ENCODE results near the gene URB2. TPM values are rescaled to one million over a fixed set of nuclear protein-coding genes. Genes with fewer than 3 reads are reported as not detected.

The URB2 gene
- total and polyA plus RNA-seq, 2 of the 13 experiments (the other 11 are each of a cell fraction or from before 2014, with no cell fraction given), result 4.0 to 17.6 TPM

DNA sequence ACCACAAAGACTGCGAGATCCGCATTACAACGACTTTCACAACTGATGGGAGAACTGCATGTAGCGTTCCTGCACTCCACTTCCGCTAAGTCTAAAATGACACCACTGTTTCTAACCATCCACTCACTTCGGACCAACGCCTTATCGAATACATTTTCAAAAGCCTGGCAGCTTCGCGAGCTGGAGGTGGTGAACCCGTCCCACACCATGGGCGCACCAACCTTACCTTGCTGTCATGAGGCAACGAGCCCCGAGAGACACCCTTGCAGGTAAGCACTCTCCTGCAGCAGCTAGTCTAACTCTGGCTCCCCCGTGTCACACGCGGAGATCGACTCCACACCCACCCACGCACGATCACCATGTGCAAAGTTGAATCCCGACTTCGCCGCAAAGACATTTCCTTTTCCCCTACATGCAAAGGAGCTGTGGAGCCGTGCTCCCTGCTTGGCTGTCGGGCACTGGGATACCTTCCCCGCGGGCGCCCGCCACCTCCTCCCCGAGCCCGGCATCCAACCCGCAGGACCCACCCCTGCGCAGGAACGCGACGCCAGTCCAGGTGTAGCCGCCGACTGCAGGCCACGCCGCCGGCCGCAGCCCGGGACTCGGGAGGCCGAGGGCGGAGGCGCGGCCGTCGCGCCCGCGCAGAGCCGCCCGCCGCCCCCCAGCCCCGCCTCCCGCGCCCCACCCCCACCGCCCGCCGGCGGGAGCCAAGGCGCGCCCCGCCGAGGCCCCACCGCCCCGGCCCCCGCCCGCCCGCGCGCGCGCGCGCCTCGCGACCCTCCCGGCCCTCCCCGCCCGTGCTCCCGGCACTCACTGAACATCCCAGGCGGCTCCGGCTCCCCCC lies 754 bp upstream of the URB2 start (continued):
- TF ChIP-seq, protein P1, sequence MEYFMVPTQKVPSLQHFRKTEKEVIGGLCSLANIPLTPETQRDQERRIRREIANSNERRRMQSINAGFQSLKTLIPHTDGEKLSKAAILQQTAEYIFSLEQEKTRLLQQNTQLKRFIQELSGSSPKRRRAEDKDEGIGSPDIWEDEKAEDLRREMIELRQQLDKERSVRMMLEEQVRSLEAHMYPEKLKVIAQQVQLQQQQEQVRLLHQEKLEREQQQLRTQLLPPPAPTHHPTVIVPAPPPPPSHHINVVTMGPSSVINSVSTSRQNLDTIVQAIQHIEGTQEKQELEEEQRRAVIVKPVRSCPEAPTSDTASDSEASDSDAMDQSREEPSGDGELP (IDR thresholded peaks at IDR 0.05; ENCODE audit: borderline replicate concordance, low read depth), result peak; percentile 10; the same call in 1 of the 2 replicates
- TF ChIP-seq ZNF703 (CRISPR knock-in tag; IDR thresholded peaks at IDR 0.05; ENCODE audit: borderline replicate concordance) (no peak), KLF9 (CRISPR knock-in tag; IDR thresholded peaks at IDR 0.05; ENCODE audit: low read depth) (no peak), FOXA3 (CRISPR knock-in tag; IDR thresholded peaks at IDR 0.05) (no peak), ZNF138 (CRISPR knock-in tag; IDR thresholded peaks at IDR 0.05; ENCODE audit: low read depth) (no peak), TAF1 (CRISPR knock-in tag; IDR thresholded peaks at IDR 0.05) (no peak), SAP130 (CRISPR knock-in tag; IDR thresholded peaks at IDR 0.05; ENCODE audit: low read depth) (peak; percentile 64; the same call in 1 of the 2 replicates), BRCA1 (CRISPR knock-in tag; IDR thresholded peaks at IDR 0.05) (no peak), YEATS2 (CRISPR knock-in tag; IDR thresholded peaks at IDR 0.05; ENCODE audit: borderline replicate concordance) (no peak; the same call in 1 of the 2 replicates), TEAD2 (CRISPR knock-in tag; IDR thresholded peaks at IDR 0.05) (no peak), ZNF460 (CRISPR knock-in tag; IDR thresholded peaks at IDR 0.05; ENCODE audit: borderline replicate concordance) (no peak)
- TF ChIP-seq, protein P2, sequence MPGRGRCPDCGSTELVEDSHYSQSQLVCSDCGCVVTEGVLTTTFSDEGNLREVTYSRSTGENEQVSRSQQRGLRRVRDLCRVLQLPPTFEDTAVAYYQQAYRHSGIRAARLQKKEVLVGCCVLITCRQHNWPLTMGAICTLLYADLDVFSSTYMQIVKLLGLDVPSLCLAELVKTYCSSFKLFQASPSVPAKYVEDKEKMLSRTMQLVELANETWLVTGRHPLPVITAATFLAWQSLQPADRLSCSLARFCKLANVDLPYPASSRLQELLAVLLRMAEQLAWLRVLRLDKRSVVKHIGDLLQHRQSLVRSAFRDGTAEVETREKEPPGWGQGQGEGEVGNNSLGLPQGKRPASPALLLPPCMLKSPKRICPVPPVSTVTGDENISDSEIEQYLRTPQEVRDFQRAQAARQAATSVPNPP (CRISPR knock-in tag; IDR thresholded peaks at IDR 0.05), result no peak
- TF ChIP-seq, protein P3, sequence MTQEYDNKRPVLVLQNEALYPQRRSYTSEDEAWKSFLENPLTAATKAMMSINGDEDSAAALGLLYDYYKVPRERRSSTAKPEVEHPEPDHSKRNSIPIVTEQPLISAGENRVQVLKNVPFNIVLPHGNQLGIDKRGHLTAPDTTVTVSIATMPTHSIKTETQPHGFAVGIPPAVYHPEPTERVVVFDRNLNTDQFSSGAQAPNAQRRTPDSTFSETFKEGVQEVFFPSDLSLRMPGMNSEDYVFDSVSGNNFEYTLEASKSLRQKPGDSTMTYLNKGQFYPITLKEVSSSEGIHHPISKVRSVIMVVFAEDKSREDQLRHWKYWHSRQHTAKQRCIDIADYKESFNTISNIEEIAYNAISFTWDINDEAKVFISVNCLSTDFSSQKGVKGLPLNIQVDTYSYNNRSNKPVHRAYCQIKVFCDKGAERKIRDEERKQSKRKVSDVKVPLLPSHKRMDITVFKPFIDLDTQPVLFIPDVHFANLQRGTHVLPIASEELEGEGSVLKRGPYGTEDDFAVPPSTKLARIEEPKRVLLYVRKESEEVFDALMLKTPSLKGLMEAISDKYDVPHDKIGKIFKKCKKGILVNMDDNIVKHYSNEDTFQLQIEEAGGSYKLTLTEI (CRISPR knock-in tag; conservative IDR thresholded peaks at IDR 0.05), result no peak
- TF ChIP-seq, protein P4, sequence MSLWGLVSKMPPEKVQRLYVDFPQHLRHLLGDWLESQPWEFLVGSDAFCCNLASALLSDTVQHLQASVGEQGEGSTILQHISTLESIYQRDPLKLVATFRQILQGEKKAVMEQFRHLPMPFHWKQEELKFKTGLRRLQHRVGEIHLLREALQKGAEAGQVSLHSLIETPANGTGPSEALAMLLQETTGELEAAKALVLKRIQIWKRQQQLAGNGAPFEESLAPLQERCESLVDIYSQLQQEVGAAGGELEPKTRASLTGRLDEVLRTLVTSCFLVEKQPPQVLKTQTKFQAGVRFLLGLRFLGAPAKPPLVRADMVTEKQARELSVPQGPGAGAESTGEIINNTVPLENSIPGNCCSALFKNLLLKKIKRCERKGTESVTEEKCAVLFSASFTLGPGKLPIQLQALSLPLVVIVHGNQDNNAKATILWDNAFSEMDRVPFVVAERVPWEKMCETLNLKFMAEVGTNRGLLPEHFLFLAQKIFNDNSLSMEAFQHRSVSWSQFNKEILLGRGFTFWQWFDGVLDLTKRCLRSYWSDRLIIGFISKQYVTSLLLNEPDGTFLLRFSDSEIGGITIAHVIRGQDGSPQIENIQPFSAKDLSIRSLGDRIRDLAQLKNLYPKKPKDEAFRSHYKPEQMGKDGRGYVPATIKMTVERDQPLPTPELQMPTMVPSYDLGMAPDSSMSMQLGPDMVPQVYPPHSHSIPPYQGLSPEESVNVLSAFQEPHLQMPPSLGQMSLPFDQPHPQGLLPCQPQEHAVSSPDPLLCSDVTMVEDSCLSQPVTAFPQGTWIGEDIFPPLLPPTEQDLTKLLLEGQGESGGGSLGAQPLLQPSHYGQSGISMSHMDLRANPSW (CRISPR knock-in tag; IDR thresholded peaks at IDR 0.05; ENCODE audit: borderline replicate concordance), result no peak
- TF ChIP-seq, protein P5, sequence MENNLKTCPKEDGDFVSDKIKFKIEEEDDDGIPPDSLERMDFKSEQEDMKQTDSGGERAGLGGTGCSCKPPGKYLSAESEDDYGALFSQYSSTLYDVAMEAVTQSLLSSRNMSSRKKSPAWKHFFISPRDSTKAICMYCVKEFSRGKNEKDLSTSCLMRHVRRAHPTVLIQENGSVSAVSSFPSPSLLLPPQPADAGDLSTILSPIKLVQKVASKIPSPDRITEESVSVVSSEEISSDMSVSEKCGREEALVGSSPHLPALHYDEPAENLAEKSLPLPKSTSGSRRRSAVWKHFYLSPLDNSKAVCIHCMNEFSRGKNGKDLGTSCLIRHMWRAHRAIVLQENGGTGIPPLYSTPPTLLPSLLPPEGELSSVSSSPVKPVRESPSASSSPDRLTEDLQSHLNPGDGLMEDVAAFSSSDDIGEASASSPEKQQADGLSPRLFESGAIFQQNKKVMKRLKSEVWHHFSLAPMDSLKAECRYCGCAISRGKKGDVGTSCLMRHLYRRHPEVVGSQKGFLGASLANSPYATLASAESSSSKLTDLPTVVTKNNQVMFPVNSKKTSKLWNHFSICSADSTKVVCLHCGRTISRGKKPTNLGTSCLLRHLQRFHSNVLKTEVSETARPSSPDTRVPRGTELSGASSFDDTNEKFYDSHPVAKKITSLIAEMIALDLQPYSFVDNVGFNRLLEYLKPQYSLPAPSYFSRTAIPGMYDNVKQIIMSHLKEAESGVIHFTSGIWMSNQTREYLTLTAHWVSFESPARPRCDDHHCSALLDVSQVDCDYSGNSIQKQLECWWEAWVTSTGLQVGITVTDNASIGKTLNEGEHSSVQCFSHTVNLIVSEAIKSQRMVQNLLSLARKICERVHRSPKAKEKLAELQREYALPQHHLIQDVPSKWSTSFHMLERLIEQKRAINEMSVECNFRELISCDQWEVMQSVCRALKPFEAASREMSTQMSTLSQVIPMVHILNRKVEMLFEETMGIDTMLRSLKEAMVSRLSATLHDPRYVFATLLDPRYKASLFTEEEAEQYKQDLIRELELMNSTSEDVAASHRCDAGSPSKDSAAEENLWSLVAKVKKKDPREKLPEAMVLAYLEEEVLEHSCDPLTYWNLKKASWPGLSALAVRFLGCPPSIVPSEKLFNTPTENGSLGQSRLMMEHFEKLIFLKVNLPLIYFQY (CRISPR knock-in tag; IDR thresholded peaks at IDR 0.05; ENCODE audit: borderline replicate concordance), result 0 out of 2 replicates have a peak, but pooled peaks have one; percentile 15
- TF ChIP-seq, protein P6, sequence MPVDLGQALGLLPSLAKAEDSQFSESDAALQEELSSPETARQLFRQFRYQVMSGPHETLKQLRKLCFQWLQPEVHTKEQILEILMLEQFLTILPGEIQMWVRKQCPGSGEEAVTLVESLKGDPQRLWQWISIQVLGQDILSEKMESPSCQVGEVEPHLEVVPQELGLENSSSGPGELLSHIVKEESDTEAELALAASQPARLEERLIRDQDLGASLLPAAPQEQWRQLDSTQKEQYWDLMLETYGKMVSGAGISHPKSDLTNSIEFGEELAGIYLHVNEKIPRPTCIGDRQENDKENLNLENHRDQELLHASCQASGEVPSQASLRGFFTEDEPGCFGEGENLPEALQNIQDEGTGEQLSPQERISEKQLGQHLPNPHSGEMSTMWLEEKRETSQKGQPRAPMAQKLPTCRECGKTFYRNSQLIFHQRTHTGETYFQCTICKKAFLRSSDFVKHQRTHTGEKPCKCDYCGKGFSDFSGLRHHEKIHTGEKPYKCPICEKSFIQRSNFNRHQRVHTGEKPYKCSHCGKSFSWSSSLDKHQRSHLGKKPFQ (CRISPR knock-in tag; IDR thresholded peaks at IDR 0.05; ENCODE audit: insufficient replicate concordance), result no peak
